Lower leg skin (tissue), 3 donors: ENCODE results near the gene PROKR1.

Experiments used
- CTCF ChIP-seq, 3 donors: fragments of 450-650 bp; IDR thresholded peaks; one replicate each; pipeline ENCODE4 v1.5.1; 2016; ENCODE audit warnings: antibody characterized with exemption in 3 of 3, mild to moderate bottlenecking in 3 of 3, moderate library complexity in 2 of 3
- POLR2A ChIP-seq, 2 donors: fragments of 450-650 bp; IDR thresholded peaks; one replicate each; pipeline ENCODE4 v1.6.1; 2016 to 2017; ENCODE audit warnings: antibody characterized with exemption in 2 of 2, mild to moderate bottlenecking in 1 of 2, moderate library complexity in 1 of 2

- TF ChIP-seq POLR2A (IDR thresholded peaks at IDR 0.05) (no peak), CTCF (IDR thresholded peaks at IDR 0.05) (no peak)
These were observed 43.6 kb downstream of the PROKR1 start for GRCh38 chr2:68687018-68687417.
